Astrocyte (in vitro differentiated cells and primary cell): Measurements from ENCODE around the gene E4F1. TPM values are rescaled to one million over a fixed set of nuclear protein-coding genes. Genes with fewer than 3 reads are reported as not detected.

Experiments
- DNase-seq: peaks from one replicate; pipeline ENCODE4 v3.0.0-alpha.2; 2010; ENCODE audit warnings: low read depth
- FAIRE-seq: peaks from 2 replicates; lab custom pipeline; 2011; peaks lifted over from hg19 to GRCh38; lab: Jason Lieb, UNC
- H2AFZ ChIP-seq: 2 replicates; pipeline ENCODE4 v1.6.0; 2012; ENCODE audit warnings: low read depth, low read length, inconsistent platforms
- H3K27ac ChIP-seq: 2 replicates; pipeline ENCODE4 v1.5.1; 2011; ENCODE audit warnings: low read depth, low read length, inconsistent platforms
- H3K27me3 ChIP-seq: 2 replicates; pipeline ENCODE4 v1.6.0; 2011; ENCODE audit warnings: low read length, inconsistent platforms; ENCODE audit not compliant: insufficient read depth
- H3K36me3 ChIP-seq: 2 replicates; pipeline ENCODE4 v1.5.1; 2011; ENCODE audit warnings: low read length, inconsistent platforms; ENCODE audit not compliant: insufficient read depth
- H3K4me1 ChIP-seq: 2 replicates; pipeline ENCODE4 v1.5.1; 2011; ENCODE audit warnings: low read length, inconsistent platforms; ENCODE audit not compliant: insufficient read depth
- H3K4me2 ChIP-seq: 2 replicates; pipeline ENCODE4 v1.6.0; 2012; ENCODE audit warnings: low read length, inconsistent platforms
- H3K4me3 ChIP-seq: 2 replicates; pipeline ENCODE4 v1.5.1; 2011; ENCODE audit warnings: low read depth, mild to moderate bottlenecking, low read length, inconsistent platforms; ENCODE audit not compliant: insufficient read depth
- H3K79me2 ChIP-seq: 2 replicates; pipeline ENCODE4 v1.6.0; 2012; ENCODE audit warnings: mild to moderate bottlenecking, low read length, inconsistent platforms; ENCODE audit not compliant: insufficient read depth
- H3K9ac ChIP-seq: 2 replicates; pipeline ENCODE4 v1.6.0; 2012; ENCODE audit warnings: mild to moderate bottlenecking, low read length, inconsistent platforms
- H3K9me3 ChIP-seq: 2 replicates; pipeline ENCODE4 v1.5.1; 2012; ENCODE audit warnings: low read depth, mild to moderate bottlenecking, low read length, inconsistent platforms; ENCODE audit not compliant: insufficient read depth
- H4K20me1 ChIP-seq: 2 replicates; pipeline ENCODE4 v1.6.0; 2012; ENCODE audit warnings: low read length, inconsistent platforms; ENCODE audit not compliant: insufficient read depth
- H3K27ac Mint-ChIP-seq: one replicate; pipeline ENCODE4 v1.8.0; 2021; ENCODE audit warnings: mild to moderate bottlenecking, mixed read lengths; ENCODE audit not compliant: unreplicated experiment
- H3K27me3 Mint-ChIP-seq: one replicate; pipeline ENCODE4 v1.8.0; 2021; ENCODE audit warnings: low read depth, mixed read lengths; ENCODE audit not compliant: unreplicated experiment
- H3K36me3 Mint-ChIP-seq: one replicate; pipeline ENCODE4 v1.8.0; 2021; ENCODE audit warnings: low read depth, mixed read lengths; ENCODE audit not compliant: unreplicated experiment
- H3K4me1 Mint-ChIP-seq: one replicate; pipeline ENCODE4 v1.8.0; 2021; ENCODE audit warnings: low read depth, mixed read lengths; ENCODE audit not compliant: unreplicated experiment
- H3K4me3 Mint-ChIP-seq: one replicate; pipeline ENCODE4 v1.8.0; 2021; ENCODE audit warnings: mild to moderate bottlenecking, moderate library complexity, mixed read lengths; ENCODE audit not compliant: unreplicated experiment
- H3K9me3 Mint-ChIP-seq: one replicate; pipeline ENCODE4 v1.8.0; 2021; ENCODE audit warnings: mild to moderate bottlenecking, mixed read lengths; ENCODE audit not compliant: unreplicated experiment
- EZH2 ChIP-seq: IDR thresholded peaks from 2 replicates; pipeline ENCODE4 v1.6.1; 2012; ENCODE audit warnings: mild to moderate bottlenecking, low read length, inconsistent platforms; ENCODE audit not compliant: insufficient read depth
- total RNA-seq: library from RNA; stranded (reverse); gene quantifications from 2 replicates; pipeline ENCODE4 v1.2.1, GENCODE V29; 2021
- TF ChIP-seq, protein P1 (sequence below): IDR thresholded peaks from 2 replicates; pipeline ENCODE4 v1.5.1; 2011; ENCODE audit warnings: low read depth, mild to moderate bottlenecking, inconsistent platforms, low read length, moderate library complexity; ENCODE audit not compliant: insufficient read depth

Gene E4F1
- total RNA-seq, 1 donor from 2014 or later, result 22.8 TPM

DNA sequence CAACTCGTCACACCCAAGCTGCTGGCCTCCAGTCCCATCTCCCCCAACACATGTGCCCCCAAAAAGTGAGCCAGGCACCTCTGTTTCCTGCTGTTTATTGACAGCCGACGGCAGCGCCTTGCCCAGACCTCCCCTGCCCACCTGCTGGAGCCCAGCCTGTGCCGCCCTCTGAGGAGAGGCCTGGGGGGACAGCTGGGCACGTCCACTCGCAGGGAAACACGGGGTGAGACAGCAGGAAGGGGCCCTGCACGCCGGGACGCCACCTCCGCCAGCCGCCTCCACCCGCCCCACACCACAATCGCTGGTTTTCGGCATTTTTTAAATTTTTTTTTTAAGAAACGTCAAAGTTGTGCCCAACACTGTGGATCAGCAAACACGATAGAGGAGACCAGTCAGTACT is 46.3 kb upstream of the E4F1 start:
- no peaks in the 10 kb centered on the region for H3K9me3 Mint-ChIP-seq
- no peak for DNase-seq
- H3K4me3 Mint-ChIP-seq, result no peak overlapping the region
- no peak overlapping the region for H3K4me3 ChIP-seq
- no peak overlapping the region for H2AFZ ChIP-seq
- no peak overlapping the region for H3K4me2 ChIP-seq
- no peaks in the 10 kb centered on the region for H3K4me1 ChIP-seq
- H3K9ac ChIP-seq, result no peak overlapping the region
- no peaks in the 10 kb centered on the region for H3K36me3 ChIP-seq
- H3K27me3 ChIP-seq, result no peaks in the 10 kb centered on the region
- no peak for TF ChIP-seq EZH2
- TF ChIP-seq, protein P1, sequence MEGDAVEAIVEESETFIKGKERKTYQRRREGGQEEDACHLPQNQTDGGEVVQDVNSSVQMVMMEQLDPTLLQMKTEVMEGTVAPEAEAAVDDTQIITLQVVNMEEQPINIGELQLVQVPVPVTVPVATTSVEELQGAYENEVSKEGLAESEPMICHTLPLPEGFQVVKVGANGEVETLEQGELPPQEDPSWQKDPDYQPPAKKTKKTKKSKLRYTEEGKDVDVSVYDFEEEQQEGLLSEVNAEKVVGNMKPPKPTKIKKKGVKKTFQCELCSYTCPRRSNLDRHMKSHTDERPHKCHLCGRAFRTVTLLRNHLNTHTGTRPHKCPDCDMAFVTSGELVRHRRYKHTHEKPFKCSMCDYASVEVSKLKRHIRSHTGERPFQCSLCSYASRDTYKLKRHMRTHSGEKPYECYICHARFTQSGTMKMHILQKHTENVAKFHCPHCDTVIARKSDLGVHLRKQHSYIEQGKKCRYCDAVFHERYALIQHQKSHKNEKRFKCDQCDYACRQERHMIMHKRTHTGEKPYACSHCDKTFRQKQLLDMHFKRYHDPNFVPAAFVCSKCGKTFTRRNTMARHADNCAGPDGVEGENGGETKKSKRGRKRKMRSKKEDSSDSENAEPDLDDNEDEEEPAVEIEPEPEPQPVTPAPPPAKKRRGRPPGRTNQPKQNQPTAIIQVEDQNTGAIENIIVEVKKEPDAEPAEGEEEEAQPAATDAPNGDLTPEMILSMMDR, result no peak
- H3K27me3 Mint-ChIP-seq, result no peaks in the 10 kb centered on the region
- no peaks in the 10 kb centered on the region for H3K9me3 ChIP-seq
- no peak for FAIRE-seq
- H3K36me3 Mint-ChIP-seq, result peaks cover 3% of the 10 kb centered on the region
- no peak overlapping the region for H3K27ac Mint-ChIP-seq
- H3K4me1 Mint-ChIP-seq, result no peaks in the 10 kb centered on the region
- no peak overlapping the region for H3K27ac ChIP-seq
- H3K79me2 ChIP-seq, result no peaks in the 10 kb centered on the region
- H4K20me1 ChIP-seq, result peaks cover 12% of the 10 kb centered on the region

DNA sequence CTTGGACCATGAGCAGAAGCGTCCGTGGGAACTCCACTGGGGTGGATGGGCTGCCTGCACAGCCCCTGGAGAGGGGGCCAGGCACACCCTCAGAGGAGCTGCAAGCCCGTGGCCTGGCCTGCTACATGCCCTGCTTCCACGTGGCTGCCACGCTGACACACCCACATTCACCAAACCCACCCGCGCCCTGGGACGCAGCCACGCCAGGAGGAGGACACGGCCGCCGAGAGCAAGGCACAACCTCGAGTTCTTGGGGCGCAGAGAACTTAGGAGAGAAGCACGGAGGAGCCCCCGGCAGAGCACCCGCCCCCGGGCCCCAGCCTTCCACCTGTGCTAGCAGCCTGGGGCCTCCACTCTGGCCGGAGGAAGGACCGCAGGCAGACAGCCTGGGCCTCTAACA is 45.8 kb upstream of the E4F1 start:
- Histone ChIP-seq H3K79me2 (no peaks in the 10 kb centered on the region), H3K36me3 (no peaks in the 10 kb centered on the region), H2AFZ (no peak overlapping the region), H3K4me2 (no peak overlapping the region), H3K27me3 (no peaks in the 10 kb centered on the region), H3K4me3 (no peak overlapping the region), H3K9me3 (no peaks in the 10 kb centered on the region), H3K4me1 (no peaks in the 10 kb centered on the region), H3K27ac (no peak overlapping the region), H4K20me1 (peaks cover 12% of the 10 kb centered on the region), H3K9ac (no peak overlapping the region)
- Mint-ChIP-seq H3K27me3 (no peaks in the 10 kb centered on the region), H3K4me3 (no peak overlapping the region), H3K9me3 (no peaks in the 10 kb centered on the region), H3K36me3 (peaks cover 5% of the 10 kb centered on the region), H3K27ac (no peak overlapping the region), H3K4me1 (no peaks in the 10 kb centered on the region)
- no peak for TF ChIP-seq EZH2
- TF ChIP-seq, protein P1, result no peak
- DNase-seq (no peak), FAIRE-seq (no peak)

DNA sequence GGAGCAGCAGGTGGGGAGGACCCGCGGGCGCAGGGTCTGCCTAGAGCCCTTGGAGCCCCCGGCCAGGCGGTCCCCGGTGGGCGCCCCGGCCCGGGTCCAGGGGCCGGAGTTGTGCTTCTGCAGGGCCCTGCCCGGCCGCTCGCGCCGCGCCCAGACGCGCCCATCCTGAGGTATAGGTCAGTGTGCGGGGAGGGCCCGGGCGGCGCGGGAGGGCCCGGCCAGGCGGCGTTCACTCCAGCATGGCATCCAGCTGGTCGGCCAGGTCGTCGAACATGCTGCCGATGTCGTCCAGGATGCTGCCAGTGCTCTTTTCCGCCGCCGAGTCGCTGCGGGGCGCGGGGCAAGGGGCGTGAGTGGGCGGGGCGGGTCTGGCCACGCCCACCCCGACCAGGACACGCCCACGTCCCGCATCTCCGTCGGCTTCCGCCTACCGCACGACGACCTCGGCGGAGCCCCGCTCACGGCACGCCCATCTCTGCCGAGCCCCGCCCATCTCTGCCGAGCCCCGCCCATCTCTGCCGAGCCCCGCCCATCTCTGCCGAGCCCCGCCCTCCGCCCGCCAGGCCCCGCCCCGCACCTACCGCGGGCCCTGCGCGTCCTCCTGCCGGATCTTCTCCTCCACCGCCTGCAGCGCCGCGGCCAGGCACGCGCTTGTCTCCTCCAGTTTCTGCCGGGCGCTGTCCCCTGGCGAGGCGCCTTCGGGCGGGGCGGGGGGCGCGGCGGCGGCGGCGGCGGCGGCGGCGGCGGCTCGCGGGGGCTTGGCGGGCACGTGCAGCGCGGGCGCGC is 44.9 kb upstream of the E4F1 start:
- Histone ChIP-seq H3K36me3 (no peaks in the 10 kb centered on the region), H3K27ac (no peak overlapping the region), H3K4me1 (no peaks in the 10 kb centered on the region), H3K27me3 (no peaks in the 10 kb centered on the region), H3K9ac (no peak overlapping the region), H3K4me3 (no peak overlapping the region), H3K9me3 (no peaks in the 10 kb centered on the region), H3K4me2 (no peak overlapping the region), H4K20me1 (peaks cover 12% of the 10 kb centered on the region), H2AFZ (no peak overlapping the region), H3K79me2 (no peaks in the 10 kb centered on the region)
- Mint-ChIP-seq H3K9me3 (no peaks in the 10 kb centered on the region), H3K27me3 (no peaks in the 10 kb centered on the region), H3K27ac (no peak overlapping the region), H3K4me1 (no peaks in the 10 kb centered on the region), H3K36me3 (peaks cover 5% of the 10 kb centered on the region), H3K4me3 (no peak overlapping the region)
- FAIRE-seq, result no peak
- no peak for DNase-seq
- TF ChIP-seq, protein P1, result no peak
- TF ChIP-seq EZH2, result no peak
